NT2/D1 (cell line): ENCODE data around the gene KAT6B.
"Not testable (repeated sequence)": the region's sequence is repeated elsewhere in the genome, so short reads cannot be mapped to it uniquely, and the experiment has no call there.

Experiments
- DNase-seq: peaks from one replicate; pipeline ENCODE4 v3.0.0-alpha.2; 2011; ENCODE audit warnings: low read depth, low spot score
- H3K27me3 ChIP-seq: 2 replicates; pipeline ENCODE4 v1.6.0; 2011; ENCODE audit warnings: mild to moderate bottlenecking; ENCODE audit not compliant: insufficient read length, insufficient read depth
- H3K36me3 ChIP-seq: 2 replicates; pipeline ENCODE4 v1.6.1; 2011; ENCODE audit warnings: mild to moderate bottlenecking, low read length, mixed read lengths; ENCODE audit not compliant: insufficient read depth, insufficient read length
- H3K4me1 ChIP-seq: 2 replicates; pipeline ENCODE4 v1.5.1; 2011; ENCODE audit not compliant: insufficient read depth, insufficient read length
- H3K4me3 ChIP-seq: 2 replicates; pipeline ENCODE4 v1.5.1; 2011; ENCODE audit warnings: low read depth; ENCODE audit not compliant: insufficient read length
- H3K9ac ChIP-seq: 2 replicates; pipeline ENCODE4 v1.6.0; 2011; ENCODE audit warnings: low read depth; ENCODE audit not compliant: insufficient read length
- H3K9me3 ChIP-seq: 2 replicates; pipeline ENCODE4 v1.5.1; 2011; ENCODE audit warnings: mild to moderate bottlenecking, low read length; ENCODE audit not compliant: insufficient read depth
- SUZ12 ChIP-seq: IDR thresholded peaks from 2 replicates; pipeline ENCODE4 v1.6.1; 2011; ENCODE audit not compliant: insufficient read length, insufficient read depth; ENCODE audit errors: extremely low read depth
- YY1 ChIP-seq: IDR thresholded peaks from 2 replicates; pipeline ENCODE4 v1.6.1; 2011; ENCODE audit not compliant: insufficient read length, insufficient read depth
- ZNF274 ChIP-seq: IDR thresholded peaks from 2 replicates; pipeline ENCODE4 v1.6.1; 2011; ENCODE audit warnings: mild to moderate bottlenecking, low read depth, low read length

Gene KAT6B

DNA sequence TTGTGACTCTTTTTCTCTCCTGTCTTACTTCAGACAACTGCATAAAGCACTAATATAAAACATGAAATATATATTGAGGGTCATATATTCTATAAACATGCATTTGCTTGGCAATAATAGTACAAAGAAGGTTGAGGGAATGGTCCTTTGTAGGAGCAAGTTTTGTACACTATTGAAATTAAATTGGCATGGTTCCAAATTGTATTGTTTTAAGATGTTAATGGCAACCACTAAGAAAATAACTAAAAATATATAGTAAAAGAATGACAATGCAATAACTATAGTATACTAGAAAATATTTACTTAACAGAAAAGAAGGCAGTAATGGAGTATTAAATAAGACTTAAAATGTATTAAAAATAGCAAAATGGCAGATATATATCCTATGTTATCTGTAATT lies 33.7 kb upstream of the KAT6B start:
- H3K9ac ChIP-seq: no peak overlapping the region
- H3K4me1 ChIP-seq: no peaks in the 10 kb centered on the region
- H3K36me3 ChIP-seq: no peaks in the 10 kb centered on the region
- no peaks in the 10 kb centered on the region for H3K9me3 ChIP-seq
- no peaks in the 10 kb centered on the region for H3K27me3 ChIP-seq
- TF ChIP-seq YY1 (no peak), SUZ12 (no peak), ZNF274 (no peak)
- DNase-seq: no peak
- no peak overlapping the region for H3K4me3 ChIP-seq

DNA sequence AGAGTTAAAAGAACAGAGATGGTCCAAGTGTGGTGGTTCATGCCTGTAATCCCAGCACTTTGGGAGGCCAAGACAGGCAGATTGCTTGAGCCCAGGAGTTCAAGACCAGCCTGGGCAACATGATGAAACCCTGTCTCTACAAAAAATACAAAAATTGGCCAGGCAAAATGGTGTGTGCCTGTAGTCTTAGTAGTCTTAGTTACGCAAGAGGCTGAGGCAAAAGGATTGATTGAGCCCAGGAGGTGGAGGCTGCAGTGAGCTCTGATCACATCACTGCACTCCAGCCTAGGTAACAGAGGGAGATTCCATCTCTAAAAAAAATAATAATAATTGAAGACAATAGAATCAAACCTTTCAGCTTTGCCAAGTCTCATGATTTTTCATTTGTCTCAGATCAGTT lies 33.2 kb upstream of the KAT6B start:
- not testable (repeated sequence) for H3K9me3 ChIP-seq, H3K36me3 ChIP-seq, DNase-seq, H3K9ac ChIP-seq, H3K27me3 ChIP-seq, H3K4me1 ChIP-seq, H3K4me3 ChIP-seq

DNA sequence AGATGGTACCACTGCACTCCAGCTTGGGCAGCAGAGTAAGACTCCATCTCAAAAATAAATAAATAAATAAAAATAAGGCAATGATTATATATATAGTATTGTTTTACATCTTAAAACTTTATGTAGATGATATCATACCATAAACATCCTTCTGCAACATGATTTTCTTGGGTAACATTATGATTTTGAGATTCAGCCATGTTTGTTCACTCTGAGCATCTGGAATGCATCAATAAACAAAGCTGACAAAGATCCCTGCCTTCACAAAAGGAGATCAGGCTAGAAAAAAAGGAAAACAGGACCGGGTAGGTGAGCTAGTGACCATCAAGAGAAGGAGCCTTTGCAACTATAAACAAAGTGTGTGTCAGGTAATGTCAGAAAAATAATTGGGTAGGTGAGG lies 31.9 kb upstream of the KAT6B start:
- TF ChIP-seq SUZ12 (no peak), YY1 (no peak), ZNF274 (no peak)
- no peaks in the 10 kb centered on the region for H3K36me3 ChIP-seq
- no peaks in the 10 kb centered on the region for H3K27me3 ChIP-seq
- no peaks in the 10 kb centered on the region for H3K9me3 ChIP-seq
- no peak for DNase-seq
- no peak overlapping the region for H3K9ac ChIP-seq
- H3K4me3 ChIP-seq: no peak overlapping the region
- no peaks in the 10 kb centered on the region for H3K4me1 ChIP-seq

DNA sequence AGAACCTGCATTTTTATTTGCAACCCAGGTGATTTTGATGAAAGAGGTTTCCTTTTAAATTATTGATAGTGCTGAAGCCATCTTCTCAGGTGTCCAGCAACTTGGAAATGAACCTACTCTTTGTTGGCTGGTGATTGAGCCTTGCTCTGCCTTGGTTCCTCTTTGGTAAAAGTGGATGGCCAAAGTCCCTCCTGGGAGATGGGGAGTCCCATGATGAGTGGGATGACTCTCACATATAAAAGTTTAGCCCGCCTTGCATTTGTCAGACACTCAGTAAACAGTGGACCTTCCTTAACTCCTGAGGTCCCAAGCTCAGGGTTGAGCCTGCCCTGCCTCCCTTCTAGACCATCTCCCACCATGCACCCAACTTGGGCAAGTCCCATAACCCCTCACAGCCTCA lies 28.9 kb upstream of the KAT6B start:
- H3K4me3 ChIP-seq: no peak overlapping the region
- H3K27me3 ChIP-seq: no peaks in the 10 kb centered on the region
- no peaks in the 10 kb centered on the region for H3K36me3 ChIP-seq
- TF ChIP-seq YY1: no peak
- no peak for DNase-seq
- no peak overlapping the region for H3K9ac ChIP-seq
- H3K9me3 ChIP-seq: no peaks in the 10 kb centered on the region
- no peaks in the 10 kb centered on the region for H3K4me1 ChIP-seq

DNA sequence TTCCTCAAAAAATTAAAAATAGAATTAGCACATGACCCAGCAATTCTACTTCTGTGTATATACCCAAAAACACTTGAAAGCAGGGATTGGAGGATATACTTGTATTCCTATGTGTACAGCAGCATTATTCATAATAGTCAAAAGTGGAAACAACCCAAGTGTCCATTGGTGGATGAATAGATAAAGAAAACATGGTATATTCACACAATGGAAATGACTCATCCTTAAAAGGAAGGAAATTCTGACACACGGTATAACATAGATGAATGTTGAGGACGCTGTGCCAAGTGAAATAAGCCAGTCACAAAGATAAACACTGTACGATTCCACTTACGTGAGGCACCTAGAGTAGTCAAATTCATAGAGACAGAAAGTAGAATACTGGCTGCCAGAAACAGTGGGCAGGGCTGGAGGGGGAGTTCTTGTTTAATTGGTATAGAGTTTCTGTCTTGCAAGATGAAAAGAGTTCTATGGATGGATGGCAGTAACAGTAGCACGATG lies 26.6 kb upstream of the KAT6B start:
- no peaks in the 10 kb centered on the region for H3K9me3 ChIP-seq
- H3K4me1 ChIP-seq: no peaks in the 10 kb centered on the region
- no peak overlapping the region for H3K9ac ChIP-seq
- TF ChIP-seq ZNF274 (no peak), SUZ12 (no peak), YY1 (no peak)
- no peak for DNase-seq
- no peaks in the 10 kb centered on the region for H3K36me3 ChIP-seq
- no peak overlapping the region for H3K4me3 ChIP-seq
- no peaks in the 10 kb centered on the region for H3K27me3 ChIP-seq

DNA sequence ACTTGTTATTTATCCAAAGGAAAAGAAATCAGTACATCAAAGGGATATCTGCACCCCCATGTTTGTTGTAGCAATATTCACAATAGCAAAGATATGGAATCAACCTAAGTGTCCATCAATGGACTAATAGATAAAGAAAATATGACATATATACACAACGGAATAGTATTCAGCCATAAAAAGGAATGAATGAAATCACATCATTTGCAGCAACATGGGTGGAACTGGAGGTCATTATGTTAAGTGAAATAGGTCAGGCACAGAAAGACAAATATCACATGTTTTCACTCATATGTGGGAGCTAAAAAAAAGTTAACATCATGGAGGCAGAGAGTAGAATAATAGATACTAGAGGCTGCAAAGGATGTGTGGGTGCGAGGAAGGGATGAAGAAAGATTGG lies 25.0 kb upstream of the KAT6B start:
- H3K4me1 ChIP-seq: no peaks in the 10 kb centered on the region
- TF ChIP-seq YY1 (no peak), ZNF274 (no peak), SUZ12 (no peak)
- DNase-seq: no peak

DNA sequence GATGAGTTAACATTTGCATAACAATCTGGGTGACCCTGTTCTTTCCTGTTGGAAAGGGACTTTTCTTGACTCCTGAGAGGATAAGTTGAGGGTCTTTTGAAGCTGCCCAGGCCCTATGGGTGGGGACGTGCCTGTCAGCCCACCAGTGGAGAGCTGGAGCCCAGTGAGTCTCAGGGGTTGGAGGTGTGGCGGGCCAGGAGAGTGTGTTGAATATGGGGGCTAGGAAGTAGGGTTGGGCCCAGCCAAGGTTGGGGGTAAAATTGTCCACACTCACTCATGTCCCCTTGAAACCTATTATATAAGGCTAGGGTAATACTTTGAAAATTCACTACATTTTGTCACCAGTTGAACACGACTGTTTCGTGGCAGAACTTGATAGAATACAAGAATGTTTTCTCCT lies 17.9 kb upstream of the KAT6B start:
- Histone ChIP-seq H3K36me3 (no peaks in the 10 kb centered on the region), H3K27me3 (no peaks in the 10 kb centered on the region), H3K9ac (no peak overlapping the region), H3K4me1 (no peaks in the 10 kb centered on the region), H3K9me3 (no peaks in the 10 kb centered on the region), H3K4me3 (no peak overlapping the region)
- DNase-seq: no peak
- TF ChIP-seq SUZ12: no peak
- no peak for TF ChIP-seq YY1

More for the DNA sequence above, 25.0 kb upstream of the KAT6B start:
- no peak overlapping the region for H3K9ac ChIP-seq
- no peak overlapping the region for H3K4me3 ChIP-seq
- H3K27me3 ChIP-seq: no peaks in the 10 kb centered on the region
- H3K36me3 ChIP-seq: no peaks in the 10 kb centered on the region
- H3K9me3 ChIP-seq: no peaks in the 10 kb centered on the region

DNA sequence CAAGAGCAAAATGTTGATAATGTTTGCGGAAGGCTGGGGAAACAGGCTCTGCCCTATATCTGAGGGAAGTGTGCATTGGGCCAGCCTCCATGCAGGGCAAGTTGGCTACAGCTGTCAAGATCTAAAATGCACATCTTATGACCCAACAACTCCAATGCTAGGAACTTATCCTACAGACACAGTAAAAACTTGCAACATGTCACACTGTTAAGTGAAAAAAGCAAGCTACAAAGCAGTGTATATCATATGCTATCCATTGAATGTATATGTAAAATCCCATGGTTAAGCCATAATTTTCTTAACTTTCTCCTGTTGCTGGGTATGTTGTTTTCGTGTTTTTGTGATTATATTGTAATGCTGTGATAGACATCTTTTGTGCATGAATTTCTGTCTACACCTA lies 16.3 kb upstream of the KAT6B start:
- TF ChIP-seq SUZ12: no peak
- TF ChIP-seq YY1: no peak
- TF ChIP-seq ZNF274: no peak
- no peak for DNase-seq

More for the DNA sequence above, 16.3 kb upstream of the KAT6B start:
- H3K4me1 ChIP-seq: no peaks in the 10 kb centered on the region
- no peaks in the 10 kb centered on the region for H3K36me3 ChIP-seq
- H3K9ac ChIP-seq: no peak overlapping the region
- H3K4me3 ChIP-seq: no peak overlapping the region
- H3K9me3 ChIP-seq: no peaks in the 10 kb centered on the region
- no peaks in the 10 kb centered on the region for H3K27me3 ChIP-seq
